Renal cortex interstitium (tissue), 11 donors: ENCODE results near the gene IL17RB. TPM values are rescaled to one million over a fixed set of nuclear protein-coding genes. Genes with fewer than 3 reads are reported as not detected.

Experiments
- DNase-seq, 11 donors: peaks; one replicate each; pipeline ENCODE4 v3.0.0-alpha.2; 2013; ENCODE audit warnings: low read depth in 9 of 11, low spot score in 4 of 11; ENCODE audit errors: extremely low read depth in 1 of 11
- polyA plus RNA-seq, 3 donors: library from polyadenylated mRNA; unstranded; fragments of 120-200 nt; gene quantifications; one replicate each; pipeline ENCODE4 v1.2.1, GENCODE V29; 2013; ENCODE audit not compliant: insufficient read length in 3 of 3

IL17RB gene
- polyA plus RNA-seq, 3 donors: 13.7 to 16.7 (median 15.0) TPM

- DNase-seq: no peak
Measured at GRCh38 chr3:53844262-53845102, 1.9 kb upstream of the IL17RB start.

GRCh38 chr3:53845103-53845880 is 1.1 kb upstream of the IL17RB start:
- DNase-seq: peak in 10 of 11 donors; percentile 26 to 62 (median 53)

GRCh38 chr3:53845881-53846133 is 561 bp upstream of the IL17RB start:
- peak in 1 of 11 donors; percentile 39 for DNase-seq

- no peak for DNase-seq
Measured at GRCh38 chr3:53846851-53847155, 435 bp downstream of the IL17RB start.

DNA sequence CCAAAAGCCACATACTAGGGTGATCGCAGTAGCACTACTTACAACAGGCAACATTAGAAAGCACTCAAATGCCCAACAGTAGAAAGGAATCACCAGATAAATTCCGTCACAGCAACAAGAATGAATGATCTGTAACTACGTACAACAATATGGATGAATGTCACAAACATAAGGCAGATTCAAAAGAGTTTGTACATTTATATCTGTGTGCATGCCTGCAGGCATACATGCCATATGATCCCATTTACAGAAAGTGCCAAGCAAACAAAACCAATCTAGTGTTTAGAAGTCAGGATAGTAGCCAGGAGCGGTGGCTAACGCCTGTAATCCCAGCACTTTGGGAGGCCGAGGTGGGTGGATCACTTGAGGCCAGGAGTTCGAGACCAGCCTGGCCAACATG is 3.5 kb downstream of the IL17RB start:
- DNase-seq: no peak

DNA sequence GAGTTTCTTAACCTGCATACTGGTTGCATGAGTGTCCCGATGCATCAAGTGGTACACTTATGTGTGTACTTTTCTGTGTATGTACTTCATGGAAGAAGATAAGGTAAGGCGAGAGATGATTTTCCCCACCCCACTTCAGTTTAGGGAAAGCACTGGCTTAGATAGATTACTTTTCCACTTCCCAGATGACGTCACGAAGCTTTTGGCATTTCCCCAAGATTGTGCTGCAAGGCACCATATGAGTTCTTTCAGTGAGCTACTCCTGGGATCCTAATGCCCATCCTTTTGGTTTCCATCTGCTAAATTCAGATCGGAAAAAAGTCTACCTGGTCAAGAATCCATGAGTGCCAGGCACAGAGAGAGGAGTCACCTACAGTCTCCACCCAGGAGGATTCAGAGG is 4.5 kb downstream of the IL17RB start:
- DNase-seq: peak in 1 of 11 donors; percentile 18

DNA sequence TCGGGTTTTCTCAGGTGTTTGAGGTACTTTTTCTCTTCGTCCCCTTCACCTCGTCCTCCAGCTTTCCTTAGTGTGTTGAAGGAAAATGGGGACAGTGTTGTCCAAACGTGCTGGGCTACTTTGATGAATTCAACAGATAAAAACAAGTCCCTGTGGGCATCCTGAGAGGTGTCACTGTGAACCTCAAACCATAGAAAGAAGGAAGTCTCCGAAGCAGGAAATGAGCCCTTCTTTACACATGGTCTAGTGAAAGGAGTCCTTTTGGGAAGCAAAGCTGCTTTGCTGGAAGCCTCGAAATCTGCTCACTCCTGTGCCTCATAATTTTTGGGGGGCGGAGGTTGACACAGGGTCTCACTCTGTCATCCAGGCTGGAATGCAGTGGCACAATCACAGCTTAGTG is 10.6 kb downstream of the IL17RB start:
- no peak for DNase-seq

DNA sequence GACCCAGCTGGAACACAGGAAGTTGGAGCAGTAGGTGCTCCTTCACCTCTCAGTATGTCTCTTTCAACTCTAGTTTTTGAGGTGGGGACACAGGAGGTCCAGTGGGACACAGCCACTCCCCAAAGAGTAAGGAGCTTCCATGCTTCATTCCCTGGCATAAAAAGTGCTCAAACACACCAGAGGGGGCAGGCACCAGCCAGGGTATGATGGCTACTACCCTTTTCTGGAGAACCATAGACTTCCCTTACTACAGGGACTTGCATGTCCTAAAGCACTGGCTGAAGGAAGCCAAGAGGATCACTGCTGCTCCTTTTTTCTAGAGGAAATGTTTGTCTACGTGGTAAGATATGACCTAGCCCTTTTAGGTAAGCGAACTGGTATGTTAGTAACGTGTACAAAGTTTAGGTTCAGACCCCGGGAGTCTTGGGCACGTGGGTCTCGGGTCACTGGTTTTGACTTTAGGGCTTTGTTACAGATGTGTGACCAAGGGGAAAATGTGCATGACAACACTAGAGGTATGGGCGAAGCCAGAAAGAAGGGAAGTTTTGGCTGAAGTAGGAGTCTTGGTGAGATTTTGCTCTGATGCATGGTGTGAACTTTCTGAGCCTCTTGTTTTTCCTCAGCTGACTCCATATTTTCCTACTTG is 11.9 kb downstream of the IL17RB start:
- no peak for DNase-seq

- DNase-seq: no peak
Measured at GRCh38 chr3:53859178-53859577, 12.8 kb downstream of the IL17RB start.

DNA sequence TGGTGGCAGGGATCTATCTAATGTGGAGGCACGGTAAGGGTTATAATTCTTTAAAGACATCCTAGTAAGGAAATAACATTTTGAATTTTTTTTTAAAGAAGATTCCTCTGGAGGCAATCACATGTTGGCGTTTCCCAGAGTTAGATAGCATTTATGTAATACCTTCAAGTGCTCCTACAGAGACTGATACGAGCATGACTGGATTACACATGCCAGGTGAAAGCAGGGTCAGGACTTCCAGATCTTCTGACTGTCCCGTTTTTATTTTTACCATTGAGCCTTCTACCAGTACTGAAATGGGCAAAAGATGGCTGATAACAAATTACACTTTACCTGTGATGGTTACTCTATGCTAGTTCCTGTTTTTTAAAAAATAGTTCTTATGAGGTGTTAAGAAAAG is 13.8 kb downstream of the IL17RB start:
- no peak for DNase-seq

DNA sequence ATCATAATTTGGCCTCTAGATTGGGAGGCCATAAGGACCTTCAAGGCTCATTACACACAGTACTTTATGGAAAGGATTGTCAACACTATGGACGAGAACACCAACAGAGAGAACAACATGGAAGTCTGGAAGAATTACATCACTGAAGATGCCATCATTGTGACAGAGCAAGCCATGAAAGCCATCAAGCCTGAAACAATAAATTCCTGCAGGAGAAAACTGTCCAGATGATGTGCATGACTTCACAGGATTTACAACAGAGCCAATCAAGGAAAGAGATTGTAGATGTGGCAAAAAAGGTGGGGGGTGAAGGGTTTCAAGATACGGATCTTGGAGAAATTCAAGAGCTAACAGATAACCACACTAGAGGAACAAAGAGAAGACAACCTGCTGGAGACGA is 15.9 kb downstream of the IL17RB start:
- no peak for DNase-seq

DNA sequence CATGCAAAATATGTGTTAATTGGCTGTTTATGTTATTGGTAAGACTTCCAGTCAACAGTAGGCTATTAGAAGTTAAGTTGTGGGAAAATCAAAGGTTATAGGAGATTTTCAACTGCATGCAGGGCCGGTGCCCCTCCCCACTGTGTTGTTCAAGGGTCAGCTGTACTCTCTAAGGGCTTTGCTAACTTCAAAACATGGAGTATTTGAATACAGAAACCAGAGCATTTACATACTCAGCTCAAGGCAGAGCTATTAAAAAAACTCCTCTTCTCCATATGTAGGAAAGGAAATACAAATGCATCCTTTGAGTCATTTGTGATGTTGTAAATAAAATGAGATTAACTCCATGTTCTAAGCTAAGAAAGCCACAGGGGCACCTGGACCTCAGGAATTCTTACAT is 16.8 kb downstream of the IL17RB start:
- DNase-seq: no peak

GRCh38 chr3:53865732-53866499 is 19.5 kb downstream of the IL17RB start:
- no peak for DNase-seq

- peak in 1 of 11 donors; percentile 12 for DNase-seq
Measured at GRCh38 chr3:53880396-53881345, 34.3 kb downstream of the IL17RB start.

DNA sequence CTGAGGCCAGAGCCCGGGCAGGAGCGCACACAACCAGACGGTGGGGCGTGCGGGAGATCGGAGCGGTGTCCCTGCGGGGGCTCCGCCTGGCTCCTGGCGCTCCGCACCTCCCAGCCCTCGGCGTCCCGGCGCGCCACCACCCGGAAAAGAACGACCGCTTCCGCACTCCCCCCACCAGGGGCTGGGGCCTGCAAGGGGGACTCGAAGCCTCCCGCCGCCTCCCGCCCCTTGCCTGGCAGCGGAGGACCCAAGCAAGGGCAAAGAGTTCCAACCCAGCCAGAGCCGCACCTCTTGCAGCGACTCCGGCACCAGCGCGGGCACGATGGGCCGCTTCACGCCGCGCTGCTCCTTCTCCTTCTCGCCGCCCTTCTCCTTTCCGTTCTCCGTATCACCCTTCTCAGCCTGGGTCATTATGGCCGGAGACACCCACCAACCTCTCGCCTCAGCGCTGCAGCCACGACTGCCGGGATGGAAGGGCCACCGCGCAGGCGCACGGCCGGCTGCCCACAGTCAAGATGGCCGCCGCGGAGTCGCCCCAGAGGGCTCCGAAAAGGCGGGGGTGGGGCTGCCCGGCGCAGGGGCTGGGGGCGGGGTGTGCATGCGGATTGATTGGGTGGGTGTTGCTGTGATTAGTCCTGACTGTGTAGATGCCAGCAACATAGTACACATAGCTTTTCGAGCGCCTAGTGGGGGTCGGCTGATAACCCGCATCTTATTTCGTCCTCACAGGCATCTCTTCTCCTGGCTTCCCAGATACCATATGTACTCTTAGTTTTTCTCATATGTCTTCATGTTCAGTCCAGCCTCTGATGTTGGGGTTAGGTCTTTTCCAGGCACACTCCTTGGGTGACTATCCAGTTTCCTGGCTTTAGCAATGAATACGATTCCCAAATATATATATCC is 35.6 kb downstream of the IL17RB start, which contains the start of gene ACTR8:
Gene ACTR8, minus strand, starts transcription at position 462 of the 903 bp plus-strand sequence. Its CDS starts 51 bp downstream, at position 411.
- DNase-seq: peak; percentile 69 to 85 (median 79)

DNA sequence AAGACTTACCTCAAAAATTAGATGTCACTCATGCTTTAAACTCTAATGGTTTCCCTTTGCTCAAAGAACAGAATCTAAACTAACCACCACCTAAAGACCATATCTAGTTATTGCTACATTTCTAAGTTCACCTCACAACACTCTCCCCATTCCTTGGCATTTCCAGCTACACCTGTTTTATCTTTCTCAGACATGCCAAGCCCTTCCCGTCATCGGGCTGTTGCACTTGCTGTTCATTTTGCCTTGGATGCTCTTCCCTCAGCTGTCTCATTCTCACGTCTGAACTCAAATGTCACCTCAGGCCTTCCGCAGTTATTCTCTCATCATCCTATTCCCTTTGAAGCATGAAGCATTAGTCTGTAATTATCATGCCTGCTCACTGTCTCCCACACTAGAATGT is 36.6 kb downstream of the IL17RB start:
- no peak for DNase-seq

DNA sequence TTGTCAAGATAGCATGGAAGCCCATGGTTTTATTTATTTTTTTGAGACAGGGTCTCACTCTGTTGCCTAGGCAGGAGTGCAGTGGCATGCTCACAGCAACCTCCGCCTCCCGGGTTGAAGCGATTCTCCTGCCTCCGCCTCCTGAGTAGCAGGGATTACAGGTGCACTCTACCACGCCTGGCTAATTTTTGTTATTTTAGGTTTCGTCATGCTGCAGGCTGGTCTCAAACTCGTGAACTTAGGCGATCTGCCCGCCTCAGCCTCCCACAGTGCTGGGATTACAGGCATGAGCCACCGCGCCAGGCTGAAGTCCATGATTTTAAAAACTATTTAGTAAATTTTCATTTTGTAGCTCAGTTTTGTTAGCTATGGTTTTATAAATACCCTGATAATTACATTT is 38.3 kb downstream of the IL17RB start:
- no peak for DNase-seq
